Stimulated activated CD8-positive, alpha-beta memory T cell treated with anti-CD3 and anti-CD28 coated beads, Interleukin-4, amount 100 ng/mL, for 48 hours (primary cell): ENCODE measurements around the gene PSMA5.
"Not testable (repeated sequence)": the region's sequence is repeated elsewhere in the genome, so short reads cannot be mapped to it uniquely, and the experiment has no call there.

Experiments
- DNase-seq: peaks from one replicate; pipeline ENCODE4 v3.0.0-alpha.2; 2020

PSMA5 gene

DNA sequence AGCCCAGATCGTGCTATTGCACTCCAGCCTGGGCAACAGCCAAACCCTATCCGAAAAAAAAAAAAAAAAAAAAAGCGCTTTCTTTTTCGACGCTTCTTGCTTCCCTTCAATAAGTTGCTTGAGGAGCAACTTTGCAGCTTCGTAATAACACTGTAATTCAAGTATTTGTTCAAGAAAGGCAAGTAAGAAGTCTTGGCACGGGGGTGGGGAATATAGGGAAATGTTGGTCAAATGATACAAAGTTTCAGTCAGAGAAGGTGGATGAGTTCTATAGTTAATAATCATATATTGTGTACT, 871 bp upstream of the PSMA5 start:
- no peak for DNase-seq

- DNase-seq, result peak; percentile 77
These were observed 612 bp downstream of the PSMA5 start for GRCh38 chr1:109425391-109426280.

GRCh38 chr1:109423498-109423897, 2.8 kb downstream of the PSMA5 start:
- DNase-seq, result no peak

DNA sequence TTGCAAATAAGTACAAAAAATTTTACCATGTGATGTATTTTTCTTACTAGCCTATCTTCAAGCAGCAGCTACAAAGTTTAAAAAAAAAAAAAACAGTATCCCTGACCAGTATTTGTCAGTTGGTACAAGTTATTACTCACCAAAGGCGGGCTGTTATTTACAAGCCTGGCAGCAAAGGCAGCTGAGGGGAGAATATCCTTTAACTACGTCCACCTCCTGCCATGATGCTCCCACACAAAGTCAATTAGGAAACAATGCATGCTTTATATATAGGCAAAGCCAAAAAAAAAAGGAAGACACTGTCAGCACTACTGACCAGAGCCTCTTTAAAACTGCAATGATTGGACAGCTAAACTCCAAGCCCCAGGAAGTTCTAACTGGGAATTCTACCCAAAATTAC, 13.7 kb downstream of the PSMA5 start:
- no peak for DNase-seq

DNA sequence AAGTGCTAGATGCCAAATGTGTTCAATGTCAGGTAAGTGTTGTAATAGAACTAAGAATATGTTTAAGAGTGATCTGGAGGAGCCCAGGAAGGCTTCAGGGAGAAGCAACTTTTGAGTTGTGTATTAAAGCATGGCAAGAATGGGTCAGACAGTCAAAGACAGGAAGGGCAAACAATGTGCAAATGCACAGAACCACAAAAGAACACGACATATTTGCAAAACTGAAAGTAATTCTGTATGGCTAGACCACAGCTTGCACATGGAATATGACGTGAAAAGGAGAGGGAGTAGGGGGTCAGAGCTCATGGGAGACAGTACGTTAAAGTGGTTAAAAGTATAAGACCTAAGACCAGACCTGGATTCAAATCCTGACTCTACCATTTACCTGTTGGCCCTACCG, 21.4 kb downstream of the PSMA5 start:
- no peak for DNase-seq

- no peak for DNase-seq
These were observed 24.2 kb downstream of the PSMA5 start for GRCh38 chr1:109402025-109402424.

- DNase-seq, result no peak
These were observed 26.1 kb downstream of the PSMA5 start for GRCh38 chr1:109400035-109400655.

DNA sequence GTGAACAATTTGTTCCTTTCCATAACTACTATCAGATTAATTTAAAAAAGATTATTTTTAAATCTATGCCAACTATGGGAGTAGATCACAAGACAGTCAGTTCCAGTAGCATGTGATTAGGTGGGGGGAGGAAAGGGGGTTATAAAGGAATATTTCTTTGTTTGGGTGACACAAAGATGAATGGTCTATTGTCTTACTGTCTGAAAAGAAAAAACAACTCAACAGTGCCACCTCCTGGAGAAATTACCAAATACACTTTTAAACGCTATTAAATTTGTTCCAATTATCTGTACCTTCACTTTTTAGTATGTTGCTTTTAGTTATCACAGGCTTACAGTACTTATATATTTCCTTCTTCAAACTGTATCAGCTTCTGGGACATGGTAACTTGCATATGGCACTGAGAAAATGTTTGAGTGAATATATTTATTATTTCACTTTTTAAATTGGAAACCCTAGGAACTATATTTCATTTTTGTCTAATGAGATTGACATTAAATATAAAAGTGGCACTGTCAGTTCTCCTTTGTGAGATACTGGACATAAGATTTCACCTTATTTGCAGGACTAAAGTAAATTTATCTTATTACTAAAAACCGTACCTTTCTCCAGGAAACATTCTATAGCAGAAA, 26.8 kb downstream of the PSMA5 start:
- no peak for DNase-seq

DNA sequence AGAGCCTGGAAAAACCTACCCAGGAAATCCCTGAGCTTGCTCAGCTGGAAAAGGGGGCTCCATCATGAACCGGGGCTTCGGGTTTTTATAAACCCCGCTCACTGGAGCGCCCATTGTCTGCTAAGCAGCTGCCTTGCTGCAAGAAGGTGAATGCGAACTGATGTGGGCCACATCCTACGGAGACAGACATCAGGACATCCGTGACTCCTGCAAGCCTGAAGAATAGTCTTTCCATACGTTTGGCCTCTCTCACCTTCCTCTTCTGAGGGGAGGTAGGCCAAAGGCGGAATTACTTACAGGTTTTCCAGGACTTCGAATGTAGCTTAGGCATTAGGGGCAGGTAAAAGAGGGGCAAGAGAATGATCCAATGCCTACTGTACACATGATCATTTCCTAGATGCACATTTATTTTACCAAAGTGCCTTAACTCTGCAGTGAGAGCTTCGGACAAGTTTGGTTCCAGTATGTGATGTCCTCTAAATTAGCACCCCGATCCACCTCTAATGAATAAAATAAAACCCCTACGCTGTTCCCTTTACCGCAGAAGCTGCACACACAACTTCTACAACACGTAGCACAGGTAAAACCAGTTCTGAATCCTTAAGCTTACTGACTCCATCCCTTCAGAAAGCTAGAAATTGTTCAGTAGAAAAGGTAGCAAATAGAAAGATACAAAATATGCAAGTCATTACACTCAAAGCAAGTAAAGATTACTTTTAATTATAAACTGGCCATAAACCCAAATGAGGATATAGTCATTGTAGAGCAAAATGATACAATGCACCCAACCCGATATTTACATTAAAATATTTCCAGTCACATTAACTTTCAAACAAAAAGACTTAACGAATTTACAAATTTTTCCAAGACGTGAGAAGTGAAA, 27.7 kb downstream of the PSMA5 start:
- DNase-seq, result no peak

- DNase-seq, result peak; percentile 74
These were observed 28.5 kb downstream of the PSMA5 start, which contains the start of gene SORT1 for GRCh38 chr1:109397581-109398342. Gene SORT1, minus strand, starts transcription at chr1:109397918. Its CDS starts 26 bp downstream, at chr1:109397892.

DNA sequence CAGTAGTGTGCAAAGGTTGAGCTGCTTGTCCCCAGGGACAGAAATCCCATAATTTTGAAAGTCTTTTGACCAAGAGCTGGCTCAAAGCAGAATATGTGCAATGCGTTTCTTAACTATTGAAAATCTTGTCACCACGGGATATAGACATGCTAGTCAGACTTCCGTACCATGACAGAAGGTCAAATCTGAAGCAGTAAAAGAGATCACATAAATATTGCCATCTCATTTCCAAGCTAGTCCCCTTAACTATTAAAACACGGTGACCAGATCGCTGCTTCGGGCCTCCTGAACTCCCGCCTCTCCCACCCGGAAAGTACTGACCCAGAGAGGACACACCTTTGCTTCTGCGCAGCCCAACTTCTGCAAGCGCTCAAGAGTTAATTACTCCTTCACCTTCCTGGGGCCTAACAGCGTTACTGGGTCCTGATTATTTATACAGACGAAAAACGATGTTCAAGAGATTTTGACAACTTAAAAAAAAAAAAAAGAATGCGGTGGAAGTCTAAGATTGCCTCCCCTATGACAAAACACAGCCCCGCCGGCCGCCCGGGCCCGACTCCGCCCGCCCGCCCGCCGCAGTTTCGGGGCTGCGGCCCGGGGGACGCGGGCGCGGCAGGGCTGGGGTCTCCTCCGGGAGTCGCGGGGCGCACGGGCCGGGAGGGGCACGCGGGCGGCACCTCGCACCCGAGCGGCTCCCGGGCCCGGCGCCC, 29.2 kb downstream of the PSMA5 start:
- no peak for DNase-seq

- DNase-seq, result no peak
These were observed 29.8 kb downstream of the PSMA5 start for GRCh38 chr1:109396513-109396839.

- DNase-seq, result no peak
These were observed 30.4 kb downstream of the PSMA5 start for GRCh38 chr1:109395602-109396512.

- not testable (repeated sequence) for DNase-seq
These were observed 31.0 kb downstream of the PSMA5 start for GRCh38 chr1:109395282-109395599.

DNA sequence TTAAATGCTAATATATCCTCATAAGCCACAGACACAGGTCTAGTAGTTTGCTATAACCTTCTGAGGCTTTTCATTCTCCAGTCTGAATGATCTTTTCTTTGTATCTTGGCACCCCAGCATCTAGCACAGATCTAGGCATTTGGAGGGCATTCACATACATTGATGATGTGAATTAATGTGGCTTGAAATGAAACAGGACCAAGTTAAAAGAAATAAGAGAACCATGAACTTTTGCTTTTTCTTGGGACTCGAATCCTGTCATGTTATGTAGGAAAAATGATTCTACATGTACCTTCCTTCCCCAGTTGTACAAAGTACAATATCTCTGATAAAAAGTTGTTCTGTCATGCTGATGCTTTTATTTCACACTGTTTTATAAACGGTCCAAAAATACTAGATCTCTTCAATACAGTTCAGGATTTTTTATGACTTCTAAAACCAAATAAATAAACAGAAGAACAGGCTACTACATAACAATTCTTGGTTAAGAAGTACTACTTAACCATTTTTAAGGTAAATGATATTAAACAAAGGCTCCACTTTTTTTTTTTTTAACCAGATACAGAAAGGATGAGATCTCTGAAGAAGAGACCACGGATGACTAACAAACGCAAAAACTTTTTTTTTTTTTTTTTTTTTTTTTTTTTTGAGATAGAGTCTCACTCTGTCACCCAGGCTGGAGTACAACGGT, 31.5 kb downstream of the PSMA5 start:
- no peak for DNase-seq

DNA sequence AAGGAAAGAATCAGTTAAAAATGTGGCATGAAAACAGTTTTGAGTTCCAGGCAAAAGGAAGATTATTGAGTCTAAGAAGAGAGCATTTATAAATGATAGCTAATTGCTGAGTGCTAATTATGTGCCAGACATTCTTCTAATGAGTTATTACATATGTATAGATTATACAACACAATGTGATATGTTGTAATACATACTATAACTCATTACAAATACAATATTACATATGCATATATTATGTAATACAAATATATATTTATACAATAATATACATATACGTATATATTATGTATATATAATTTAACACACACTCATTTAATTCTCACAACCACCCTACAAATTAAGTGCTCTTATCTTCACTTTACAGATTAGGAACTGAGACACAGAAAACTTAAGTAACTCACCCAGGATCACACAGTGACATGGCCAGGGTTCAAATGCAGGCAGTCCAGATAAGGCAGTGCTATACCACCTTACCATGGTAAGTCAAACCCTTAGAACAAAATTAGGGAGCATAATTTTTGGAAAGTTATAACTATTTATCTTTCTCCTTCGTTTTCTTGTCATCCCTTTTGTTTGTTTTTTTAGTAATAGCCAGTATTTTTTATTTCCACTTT, 32.5 kb downstream of the PSMA5 start:
- DNase-seq, result no peak

GRCh38 chr1:109392788-109393616, 33.2 kb downstream of the PSMA5 start:
- no peak for DNase-seq

DNA sequence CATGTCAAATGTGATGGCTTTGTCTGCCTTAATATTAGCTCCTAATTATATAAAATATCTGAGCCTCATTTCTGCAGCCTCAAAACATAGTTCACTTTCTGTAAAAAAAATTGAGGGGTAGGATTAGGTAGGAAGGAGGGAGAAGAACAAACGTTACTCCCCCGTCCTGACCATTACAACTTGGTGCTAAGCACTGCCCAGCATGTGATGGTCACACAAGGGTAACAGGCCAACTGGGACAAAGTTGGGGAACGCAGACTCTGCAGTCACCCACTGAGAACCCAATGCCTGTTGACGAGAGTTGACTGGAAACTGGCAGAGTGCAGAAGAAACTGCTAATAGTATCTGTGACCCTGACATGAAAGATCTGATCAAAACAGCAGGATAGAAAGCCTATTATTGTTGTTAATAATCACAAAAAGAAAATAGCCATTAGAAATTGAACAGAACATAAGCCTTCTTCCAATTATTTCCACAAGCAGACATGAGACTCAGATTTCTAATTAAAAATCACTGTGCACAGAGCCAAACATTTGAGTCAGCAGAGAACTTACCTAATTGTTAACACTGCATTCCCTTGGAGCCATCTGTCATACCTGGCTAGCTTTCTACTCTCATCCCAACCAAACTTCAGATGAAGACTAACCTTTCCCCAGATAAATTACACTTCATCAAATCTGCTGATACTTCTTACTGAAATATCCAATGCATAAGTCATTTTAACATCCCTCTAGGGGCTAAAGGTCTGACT, 34.0 kb downstream of the PSMA5 start:
- no peak for DNase-seq
